SU-DHL-6 (cell line): ENCODE results near the gene RIPK4.

Source experiments
- H2AFZ ChIP-seq: fragments of 200-600 bp; sonication (generic); 2 replicates; pipeline ENCODE4 v1.6.1; 2014; ENCODE audit warnings: low read depth, mild to moderate bottlenecking, moderate library complexity, mixed read lengths, antibody characterized with exemption, low read length; ENCODE audit not compliant: severe bottlenecking
- H3F3A ChIP-seq: fragments of 200-600 bp; shearing (Covaris generic); 2 replicates; pipeline ENCODE4 v1.6.0; 2016; ENCODE audit warnings: antibody characterized with exemption, mild to moderate bottlenecking; ENCODE audit not compliant: insufficient read depth
- H3K27ac ChIP-seq: fragments of 200-600 bp; sonication (generic); 2 replicates; pipeline ENCODE4 v1.5.1; 2016; ENCODE audit warnings: low read depth, mild to moderate bottlenecking, low read length, moderate library complexity, mixed read lengths
- H3K27me3 ChIP-seq: fragments of 200-600 bp; sonication (generic), shearing (Covaris generic); 2 replicates; pipeline ENCODE4 v1.6.0; 2014; ENCODE audit warnings: mild to moderate bottlenecking, low read length
- H3K36me3 ChIP-seq: fragments of 200-600 bp; sonication (generic); 2 replicates; pipeline ENCODE4 v1.6.1; 2014; ENCODE audit warnings: mild to moderate bottlenecking, low read length, mixed read lengths
- H3K4me2 ChIP-seq: fragments of 300-600, 200-600 bp; shearing (Covaris generic), sonication (generic); 2 replicates; pipeline ENCODE4 v1.6.0; 2014; ENCODE audit warnings: low read length, low read depth, mild to moderate bottlenecking; ENCODE audit not compliant: poor library complexity, severe bottlenecking
- H3K4me3 ChIP-seq: fragments of 200-600 bp; sonication (generic); 2 replicates; pipeline ENCODE4 v1.5.1; 2014; ENCODE audit warnings: antibody characterized with exemption, low read length, mild to moderate bottlenecking, mixed read lengths; ENCODE audit not compliant: insufficient read depth, poor library complexity, severe bottlenecking
- H3K79me2 ChIP-seq: fragments of 200-600 bp; sonication (generic); 2 replicates; pipeline ENCODE4 v1.6.1; 2014; ENCODE audit warnings: mild to moderate bottlenecking, low read length, moderate library complexity; ENCODE audit not compliant: insufficient read depth
- H3K9ac ChIP-seq: fragments of 200-600 bp; sonication (generic); 2 replicates; pipeline ENCODE4 v1.7.0; 2014; ENCODE audit warnings: mild to moderate bottlenecking, low read length
- H3K9me2 ChIP-seq: fragments of 200-600 bp; sonication (generic); replicated peaks from 2 replicates; pipeline ENCODE4 v1.6.1; 2014; ENCODE audit warnings: low read length; ENCODE audit not compliant: insufficient read depth
- H3K9me3 ChIP-seq: fragments of 200-600 bp; sonication (generic); 2 replicates; pipeline ENCODE4 v1.6.1; 2014; ENCODE audit warnings: low read length, mixed read lengths; ENCODE audit not compliant: insufficient read depth
- H4K20me1 ChIP-seq: fragments of 200-600 bp; sonication (generic); 2 replicates; pipeline ENCODE4 v1.6.1; 2014; ENCODE audit warnings: low read depth, mild to moderate bottlenecking, antibody characterized with exemption, low read length, moderate library complexity, mixed read lengths
- CTCF ChIP-seq: fragments of 200-600 bp; sonication (generic); IDR thresholded peaks from one replicate; pipeline ENCODE4 v1.5.1; 2017; ENCODE audit warnings: antibody characterized with exemption, mild to moderate bottlenecking, low read length, moderate library complexity; ENCODE audit not compliant: insufficient read depth, poor library complexity, severe bottlenecking
- EZH2phosphoT487 ChIP-seq: fragments of 200-600 bp; sonication (generic), shearing (Covaris generic); conservative IDR thresholded peaks from 2 replicates; pipeline ENCODE4 v1.6.1; 2018; ENCODE audit warnings: mild to moderate bottlenecking, antibody characterized with exemption, low read length, moderate library complexity, mixed read lengths

Gene RIPK4

GRCh38 chr21:41803316-41803715 lies 36.5 kb upstream of the RIPK4 start:
- Histone ChIP-seq H3K36me3 (peaks cover 45% of the 10 kb centered on the region), H3K4me3 (no peak overlapping the region), H3K9me2 (no peaks in the 10 kb centered on the region), H3K4me2 (no peak overlapping the region), H3K79me2 (peaks cover 23% of the 10 kb centered on the region), H3K9ac (no peak overlapping the region), H3F3A (peaks cover 19% of the 10 kb centered on the region), H3K27ac (no peak overlapping the region), H3K9me3 (no peaks in the 10 kb centered on the region), H3K27me3 (no peaks in the 10 kb centered on the region), H4K20me1 (peaks cover 15% of the 10 kb centered on the region; the same call in 1 of the 2 replicates), H2AFZ (no peak overlapping the region)
- no peak for TF ChIP-seq EZH2phosphoT487
- no peak for TF ChIP-seq CTCF

- H3K27ac ChIP-seq: no peak overlapping the region
- H3K9me2 ChIP-seq: no peaks in the 10 kb centered on the region
- peaks cover 44% of the 10 kb centered on the region for H3K36me3 ChIP-seq
- no peak overlapping the region for H3K4me2 ChIP-seq
- H2AFZ ChIP-seq: no peak overlapping the region
- no peak overlapping the region for H3K4me3 ChIP-seq
- no peak overlapping the region for H3K9ac ChIP-seq
- peaks cover 24% of the 10 kb centered on the region for H3F3A ChIP-seq
- H3K9me3 ChIP-seq: no peaks in the 10 kb centered on the region
- peaks cover 17% of the 10 kb centered on the region for H3K79me2 ChIP-seq
- H3K27me3 ChIP-seq: no peaks in the 10 kb centered on the region
- H4K20me1 ChIP-seq: peaks cover 15% of the 10 kb centered on the region; the same call in 1 of the 2 replicates
- TF ChIP-seq CTCF (no peak), EZH2phosphoT487 (no peak)
Measured at GRCh38 chr21:41802684-41803083, 35.8 kb upstream of the RIPK4 start.

GRCh38 chr21:41802198-41802584 lies 35.3 kb upstream of the RIPK4 start:
- H3K9me2 ChIP-seq: no peaks in the 10 kb centered on the region
- no peak overlapping the region for H2AFZ ChIP-seq
- no peak overlapping the region for H3K9ac ChIP-seq

More at GRCh38 chr21:41802198-41802584, 35.3 kb upstream of the RIPK4 start:
- TF ChIP-seq CTCF (no peak), EZH2phosphoT487 (no peak)
- H3K36me3 ChIP-seq: peaks cover 40% of the 10 kb centered on the region
- peaks cover 12% of the 10 kb centered on the region for H3K79me2 ChIP-seq
- H3K9me3 ChIP-seq: no peaks in the 10 kb centered on the region
- H3K27me3 ChIP-seq: no peaks in the 10 kb centered on the region
- peaks cover 13% of the 10 kb centered on the region; the same call in 1 of the 2 replicates for H4K20me1 ChIP-seq
- H3K4me2 ChIP-seq: no peak overlapping the region
- no peak overlapping the region for H3K27ac ChIP-seq
- H3K4me3 ChIP-seq: no peak overlapping the region
- peaks cover 20% of the 10 kb centered on the region for H3F3A ChIP-seq
